T-helper 2 cell (primary cell): ENCODE results near the gene FAM241B.
A peak's percentile ranks its signal among the peaks of the same experiment; 100 is the strongest.

Experiments
- DNase-seq, 5 experiments: peaks; one replicate each; pipeline versions ENCODE4 v3.0.0 to v3.0.0-alpha.2; 2012 to 2022

FAM241B gene

GRCh38 chr10:69649786-69650550, 19.9 kb downstream of the FAM241B start:
- DNase-seq = no peak

- peak in 2 of 5 experiments; percentile 36 to 37 for DNase-seq
These were observed 20.7 kb downstream of the FAM241B start for GRCh38 chr10:69650589-69651261.

DNA sequence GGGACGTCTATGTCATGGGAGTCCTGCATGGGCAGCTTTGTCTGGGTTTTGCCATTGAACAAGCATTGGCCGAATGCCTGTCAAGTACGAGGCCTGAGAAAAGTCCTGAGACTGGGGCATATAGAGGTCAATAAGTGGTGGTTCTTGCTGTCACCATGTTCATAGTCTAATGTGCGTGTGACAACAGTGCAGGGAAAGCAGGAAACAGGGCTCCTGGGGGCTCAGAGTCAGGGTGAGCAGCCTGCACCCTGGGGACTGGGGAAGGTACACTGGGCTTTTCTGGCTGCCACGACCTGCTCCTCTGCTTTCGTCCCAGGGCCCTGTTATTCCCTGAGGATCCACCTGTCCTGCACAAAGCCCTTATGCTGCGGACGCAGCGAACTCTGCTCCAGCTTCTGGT, 21.3 kb downstream of the FAM241B start:
- DNase-seq = no peak

GRCh38 chr10:69652111-69652856, 22.2 kb downstream of the FAM241B start:
- no peak for DNase-seq

DNA sequence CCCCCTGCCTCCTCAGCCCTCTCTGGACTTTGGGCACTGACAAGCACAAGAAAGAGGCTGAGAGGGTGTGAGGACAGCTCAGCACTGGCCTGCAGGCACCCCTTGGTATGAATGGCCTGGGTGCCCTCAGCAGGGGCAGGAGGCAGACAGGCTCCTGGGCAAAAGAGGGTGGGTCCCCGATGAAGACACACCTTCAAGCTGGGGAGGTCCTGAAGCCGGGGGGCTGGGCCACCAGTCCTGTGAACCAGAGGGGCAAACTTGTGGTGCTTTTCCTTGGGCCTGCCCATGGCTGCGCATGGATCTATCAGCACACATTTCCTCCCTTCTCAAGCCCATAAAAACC, 22.8 kb downstream of the FAM241B start:
- DNase-seq = no peak

DNA sequence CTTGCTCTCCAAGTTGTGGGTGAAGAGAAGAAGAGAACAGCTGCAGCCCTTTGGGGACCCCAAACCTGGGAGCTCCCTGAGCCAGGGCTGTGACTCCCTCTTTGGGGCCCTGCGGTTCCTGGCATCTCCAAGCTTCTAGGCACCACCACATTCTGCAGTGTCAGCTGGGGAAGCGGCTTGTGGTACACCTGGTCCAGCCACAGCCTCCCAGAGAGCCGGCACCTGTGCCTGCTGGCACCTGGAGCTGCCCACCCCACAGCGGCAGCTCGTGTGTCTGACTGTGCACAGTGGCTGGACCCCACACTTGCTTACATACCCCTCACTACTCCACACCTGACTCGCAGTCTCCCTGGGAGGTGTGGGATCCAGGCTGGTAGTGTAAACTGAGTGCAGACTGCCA, 23.5 kb downstream of the FAM241B start:
- DNase-seq = no peak

GRCh38 chr10:69655124-69655867, 25.2 kb downstream of the FAM241B start:
- no peak for DNase-seq

DNA sequence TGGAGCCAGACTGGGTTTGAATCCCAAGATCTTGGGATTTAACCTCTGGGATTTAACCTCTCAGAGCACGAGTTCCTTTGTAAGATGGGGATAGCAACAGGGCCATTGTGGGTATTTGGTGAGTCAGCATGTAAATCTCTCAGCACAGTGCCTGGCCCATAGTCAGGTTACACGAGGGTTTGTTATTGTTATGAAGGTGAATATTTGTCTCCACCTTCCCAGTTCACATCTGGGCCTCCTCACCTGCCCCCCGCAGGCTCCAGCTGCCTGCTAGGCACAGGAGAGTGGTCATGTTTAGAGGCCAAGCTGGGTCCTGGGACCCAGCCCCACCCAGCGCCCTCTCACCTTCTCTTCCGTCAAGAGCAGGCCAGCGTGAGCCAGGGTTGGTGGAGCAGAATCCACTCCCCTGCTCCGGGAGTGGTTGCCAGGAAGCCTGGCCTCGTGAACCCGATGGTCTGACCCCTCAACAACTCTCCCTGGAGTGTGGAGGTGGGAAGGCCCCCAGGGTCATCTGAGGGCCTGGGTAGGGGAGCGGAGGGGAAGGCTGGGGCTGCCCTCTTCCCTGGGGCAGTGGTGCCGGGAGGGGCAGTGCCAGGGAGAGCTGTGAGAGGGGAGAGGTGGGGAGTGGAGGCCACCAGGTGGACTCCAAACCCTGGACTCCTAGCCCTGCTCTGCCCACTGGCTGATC, 26.0 kb downstream of the FAM241B start:
- no peak for DNase-seq

- no peak for DNase-seq
These were observed 26.8 kb downstream of the FAM241B start for GRCh38 chr10:69656742-69657269.

- no peak for DNase-seq
These were observed 27.4 kb downstream of the FAM241B start for GRCh38 chr10:69657430-69657829.

GRCh38 chr10:69657866-69658265, 27.8 kb downstream of the FAM241B start:
- no peak for DNase-seq

- no peak for DNase-seq
These were observed 29.4 kb downstream of the FAM241B start for GRCh38 chr10:69659241-69660038.

GRCh38 chr10:69660296-69660695, 30.2 kb downstream of the FAM241B start:
- DNase-seq = no peak

- DNase-seq = no peak
These were observed 31.5 kb downstream of the FAM241B start for GRCh38 chr10:69661414-69662172.

DNA sequence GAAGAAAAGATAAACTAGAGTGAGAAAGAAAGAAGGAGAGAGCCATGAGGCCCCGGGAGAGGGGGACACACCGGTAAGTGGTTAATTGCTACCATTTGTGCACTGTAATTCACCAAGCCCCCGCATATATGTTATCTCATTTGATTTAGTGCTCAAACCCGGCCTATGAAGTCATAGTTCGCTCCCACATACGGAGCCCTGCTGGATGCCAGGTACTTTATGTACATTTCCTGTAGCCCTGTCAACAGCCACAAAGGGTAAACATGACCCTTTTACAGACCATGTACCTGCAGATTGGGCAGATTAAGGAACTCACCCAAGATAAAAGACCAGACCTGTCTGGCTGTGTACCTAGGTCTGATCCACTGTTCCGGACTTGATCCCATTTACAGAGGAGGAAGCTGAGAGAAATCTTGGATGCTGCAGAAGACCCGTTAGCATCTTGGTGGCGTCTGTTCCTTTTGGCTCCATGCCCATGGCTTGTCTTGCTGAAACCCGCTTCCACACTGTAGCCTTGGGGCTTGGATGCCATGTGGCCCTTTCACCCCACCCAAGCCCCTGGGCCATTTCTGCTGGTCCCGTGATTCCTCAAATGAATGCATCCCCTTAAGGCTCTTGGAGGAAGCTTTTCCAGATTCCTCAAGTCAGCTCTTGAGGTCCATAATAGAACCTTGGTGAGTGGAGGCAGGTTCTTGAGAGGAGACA, 32.3 kb downstream of the FAM241B start:
- no peak for DNase-seq

DNA sequence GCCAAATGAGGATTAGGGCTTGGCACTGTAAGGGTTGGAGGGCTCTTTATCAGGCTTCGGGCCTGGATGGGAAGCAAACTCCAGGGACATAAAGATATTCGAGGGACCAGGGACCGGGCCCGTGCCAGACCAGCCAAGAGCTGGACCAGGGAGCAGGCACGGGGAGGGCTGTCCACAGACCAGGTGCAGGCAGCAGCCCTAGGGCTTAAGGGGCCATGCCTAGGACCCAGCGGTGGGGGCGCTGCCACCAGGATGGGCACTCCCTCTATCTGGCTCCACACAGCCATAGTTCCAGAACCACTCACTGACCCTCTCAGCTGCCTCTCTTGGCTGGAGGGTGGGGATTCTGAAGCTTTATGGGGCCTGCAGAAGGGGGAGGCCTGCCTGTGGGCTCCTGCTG, 32.9 kb downstream of the FAM241B start:
- DNase-seq = no peak

DNA sequence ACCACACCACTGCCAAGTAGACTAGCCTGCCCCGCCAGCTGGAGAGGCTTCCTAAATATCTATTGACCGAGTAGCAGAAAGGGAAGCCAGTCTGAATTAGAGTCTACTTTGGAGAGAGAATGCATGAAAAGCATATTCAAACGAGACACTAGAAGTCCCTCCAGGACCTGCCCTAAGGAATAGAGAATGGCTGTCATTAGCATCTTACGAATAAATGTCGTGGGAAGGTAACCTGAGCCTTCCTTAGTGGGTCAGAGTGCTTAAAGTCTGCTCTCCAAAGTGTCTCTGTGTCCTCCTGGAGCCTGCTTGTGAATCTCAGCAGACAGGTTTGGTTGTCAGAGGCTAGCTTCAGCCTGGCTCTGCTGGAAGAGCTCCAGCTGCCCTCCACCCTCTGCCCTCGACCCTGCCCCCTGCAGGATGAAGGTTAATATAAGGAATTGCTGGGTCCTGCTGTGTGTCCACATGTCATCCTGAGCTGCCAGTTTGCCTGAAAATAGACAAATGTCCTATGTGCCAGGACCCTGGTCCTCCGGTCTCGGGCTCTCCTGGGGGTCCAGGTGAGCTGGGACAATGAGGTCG, 33.4 kb downstream of the FAM241B start:
- no peak for DNase-seq

DNA sequence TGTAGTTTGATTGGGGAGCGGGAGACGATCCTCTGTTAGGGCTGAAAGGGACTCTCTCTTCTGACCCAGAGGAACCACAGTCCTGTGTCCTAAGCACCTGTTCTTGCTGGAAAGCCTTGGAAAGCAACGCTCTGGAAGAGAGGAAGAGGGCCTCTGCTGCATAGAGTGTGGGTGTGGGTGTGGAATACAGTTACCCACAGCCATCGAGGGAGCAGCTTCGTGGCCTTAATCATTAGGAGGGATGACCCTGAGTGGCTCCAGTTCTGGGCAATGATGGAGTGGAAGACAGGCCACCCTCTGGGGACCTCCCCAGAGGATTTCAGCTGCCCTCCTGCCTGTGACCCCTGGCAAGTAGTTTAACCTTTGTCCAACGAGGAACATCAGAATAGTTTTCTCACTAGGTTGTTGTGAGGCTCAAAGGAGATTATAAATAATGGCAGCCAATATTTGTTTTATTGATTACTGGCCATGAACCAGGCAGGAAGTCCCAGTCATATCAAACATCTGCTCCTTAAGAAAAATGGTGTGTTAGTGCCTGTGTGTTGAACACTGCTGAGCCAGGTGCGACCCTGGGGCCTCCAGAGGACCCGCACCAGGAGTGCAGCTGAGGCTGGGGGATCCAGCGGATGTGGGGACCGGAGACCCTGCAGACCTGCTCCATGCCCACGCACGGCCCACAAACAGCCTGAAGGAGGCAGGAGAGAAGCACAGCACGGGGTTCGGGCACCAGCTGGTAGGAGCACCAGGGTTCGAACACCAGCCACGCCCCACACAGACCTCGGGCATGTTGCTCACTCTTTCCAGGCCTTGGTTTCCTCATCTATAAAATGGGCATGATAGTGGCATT, 35.6 kb downstream of the FAM241B start:
- DNase-seq = no peak

DNA sequence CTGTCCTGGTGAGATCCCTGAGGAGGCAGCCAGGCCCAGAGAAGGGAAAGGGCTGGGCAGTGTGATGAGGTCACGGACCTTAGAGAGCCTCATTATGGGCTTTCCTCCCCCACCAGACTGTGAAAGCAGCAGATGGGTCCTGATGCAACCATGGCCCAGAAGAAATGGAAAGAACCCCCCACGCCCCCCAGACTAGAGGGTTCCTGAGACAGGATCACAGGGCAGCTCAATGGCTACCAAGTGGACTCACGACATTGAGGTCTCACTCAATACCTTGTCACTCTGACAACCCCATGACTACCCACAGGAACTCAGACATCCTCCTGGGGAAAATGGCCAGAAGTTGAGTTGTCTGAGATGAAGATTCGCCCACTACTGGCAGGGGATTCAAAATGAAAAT, 36.7 kb downstream of the FAM241B start:
- DNase-seq = no peak
